GM21786 (cell line): Measurements from ENCODE around the gene PDZD7.
"Not testable (repeated sequence)": the region's sequence is repeated elsewhere in the genome, so short reads cannot be mapped to it uniquely, and the experiment has no call there.

Experiments used
- ATAC-seq: cut with Tn5 transposase; IDR thresholded peaks from one replicate; pipeline ENCODE4 v1.9.1; 2021; ENCODE audit not compliant: unreplicated experiment

The PDZD7 gene

DNA sequence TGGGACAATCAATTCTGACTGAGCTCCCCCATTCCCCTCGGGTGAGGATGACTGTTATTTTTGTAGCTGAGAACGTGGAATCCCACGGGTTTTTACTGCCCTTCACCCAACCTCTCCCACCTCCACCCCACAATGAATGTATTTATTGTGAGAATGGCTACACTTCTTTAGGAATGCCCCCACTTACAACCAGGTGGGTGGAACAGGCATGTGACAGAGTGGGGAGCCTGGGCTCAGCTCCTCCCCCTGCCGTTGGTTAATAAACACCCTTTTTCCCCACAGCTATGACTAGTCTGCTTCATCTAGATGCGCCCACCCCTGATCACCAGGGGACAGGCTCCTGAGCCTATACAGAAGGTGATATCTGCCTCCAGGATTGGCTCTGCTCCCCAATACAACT is 45.6 kb downstream of the PDZD7 start:
- no peak for ATAC-seq

- no peak for ATAC-seq
Measured at GRCh38 chr10:100984672-100985177, 46.2 kb downstream of the PDZD7 start.

- no peak for ATAC-seq
Measured at GRCh38 chr10:100983868-100984671, 46.9 kb downstream of the PDZD7 start.

GRCh38 chr10:100982916-100983830 is 47.8 kb downstream of the PDZD7 start:
- ATAC-seq, result no peak

DNA sequence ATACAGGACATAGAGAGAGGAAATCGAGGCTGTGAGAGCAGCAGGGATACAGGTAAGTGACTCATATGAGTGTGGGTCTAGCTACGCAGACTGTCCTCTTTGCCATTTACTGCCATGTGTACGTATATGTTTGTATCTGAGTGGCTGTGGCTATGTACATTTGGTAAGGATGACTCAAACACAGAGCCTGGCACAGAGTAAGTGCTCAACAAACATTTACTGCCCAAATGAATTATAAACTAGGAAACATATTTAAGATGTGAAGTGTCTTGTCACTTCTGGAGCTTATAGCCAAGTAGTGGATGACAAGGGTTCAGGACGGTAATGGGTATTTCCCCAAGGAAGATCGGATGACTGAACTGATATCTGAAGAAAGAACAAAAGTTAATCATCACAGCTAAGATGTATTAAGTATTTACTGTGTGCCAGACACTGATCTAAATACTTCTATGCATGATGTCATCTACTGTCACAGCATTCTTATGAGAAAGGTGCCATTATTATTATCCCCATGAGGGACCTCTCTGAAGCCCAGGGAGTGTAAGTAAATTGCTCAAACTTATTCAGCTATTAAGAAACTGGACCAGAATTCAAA is 49.7 kb downstream of the PDZD7 start:
- no peak for ATAC-seq

DNA sequence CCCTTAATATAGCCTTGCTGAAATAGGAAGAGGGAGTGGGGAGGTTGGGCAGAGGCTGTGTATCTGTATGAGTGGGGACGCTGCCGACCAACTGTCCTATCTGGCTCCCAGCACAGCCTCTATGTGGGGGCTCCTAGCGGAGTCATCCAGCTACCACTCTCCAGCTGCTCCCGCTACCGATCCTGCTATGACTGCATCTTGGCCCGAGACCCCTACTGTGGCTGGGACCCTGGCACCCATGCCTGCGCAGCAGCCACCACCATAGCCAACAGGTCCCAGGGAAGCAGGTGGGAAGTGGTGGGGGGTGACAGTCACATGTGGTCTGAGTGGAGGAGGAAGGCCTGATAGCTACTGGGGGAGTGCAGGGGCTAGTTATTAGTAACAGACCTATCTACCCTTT is 50.2 kb downstream of the PDZD7 start:
- no peak for ATAC-seq

DNA sequence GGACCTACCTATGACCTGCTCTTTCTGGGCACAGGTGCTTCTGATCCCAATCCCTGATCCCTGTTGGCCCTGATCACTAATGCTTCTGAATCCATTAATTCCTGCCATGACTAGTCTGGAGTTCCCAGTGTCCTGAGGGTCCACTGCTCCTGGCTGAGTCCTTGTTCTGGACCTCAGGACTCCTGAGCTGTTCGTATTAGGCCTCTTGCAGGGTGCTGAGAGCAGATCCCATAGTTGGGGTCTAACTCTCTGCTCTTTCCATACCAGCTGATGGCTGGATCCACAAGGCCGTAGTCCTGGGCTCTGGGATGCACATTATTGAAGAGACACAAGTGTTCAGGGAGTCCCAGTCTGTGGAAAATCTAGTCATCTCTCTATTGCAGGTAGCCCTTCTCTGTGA is 50.6 kb downstream of the PDZD7 start:
- no peak for ATAC-seq

DNA sequence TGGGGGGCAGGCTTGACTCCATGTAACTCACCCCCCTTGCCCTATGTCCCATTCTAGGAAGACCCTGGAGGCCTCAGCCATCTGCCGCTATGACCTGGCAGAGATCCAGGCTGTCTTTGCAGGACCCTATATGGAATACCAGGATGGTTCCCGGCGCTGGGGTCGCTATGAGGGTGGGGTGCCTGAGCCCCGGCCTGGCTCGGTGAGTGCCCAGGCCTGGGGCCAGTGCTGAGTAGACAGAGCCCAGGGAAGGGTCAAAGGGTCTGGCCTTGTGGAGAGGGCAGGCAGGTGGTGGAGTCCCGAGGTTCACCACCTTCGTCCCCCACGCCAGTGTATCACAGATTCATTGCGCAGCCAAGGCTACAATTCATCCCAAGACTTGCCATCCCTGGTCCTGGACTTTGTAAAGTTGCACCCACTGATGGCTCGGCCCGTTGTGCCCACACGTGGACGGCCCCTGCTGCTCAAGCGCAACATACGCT is 51.1 kb downstream of the PDZD7 start:
- no peak for ATAC-seq

- no peak for ATAC-seq
Measured at GRCh38 chr10:100978901-100979195, 52.1 kb downstream of the PDZD7 start.

GRCh38 chr10:100978121-100978900 is 52.6 kb downstream of the PDZD7 start:
- ATAC-seq, result no peak

DNA sequence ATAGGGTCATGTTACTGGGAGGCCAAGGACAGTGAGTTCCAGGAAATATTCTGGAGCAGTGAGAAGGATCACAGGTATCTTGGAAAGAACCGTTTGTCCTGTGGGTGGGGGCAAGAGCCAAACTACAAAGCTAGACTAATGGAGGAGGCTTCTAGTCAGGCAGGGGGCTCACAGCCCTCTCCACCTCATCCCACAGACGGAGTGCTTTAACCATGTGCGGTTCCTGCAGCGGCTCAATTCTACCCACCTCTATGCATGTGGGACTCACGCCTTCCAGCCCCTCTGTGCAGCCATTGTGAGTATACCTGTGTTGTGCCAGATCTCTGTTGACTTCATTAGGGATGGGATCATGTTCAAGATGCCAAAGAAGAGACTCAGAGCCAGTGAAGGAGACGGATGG is 53.5 kb downstream of the PDZD7 start:
- ATAC-seq, result no peak

DNA sequence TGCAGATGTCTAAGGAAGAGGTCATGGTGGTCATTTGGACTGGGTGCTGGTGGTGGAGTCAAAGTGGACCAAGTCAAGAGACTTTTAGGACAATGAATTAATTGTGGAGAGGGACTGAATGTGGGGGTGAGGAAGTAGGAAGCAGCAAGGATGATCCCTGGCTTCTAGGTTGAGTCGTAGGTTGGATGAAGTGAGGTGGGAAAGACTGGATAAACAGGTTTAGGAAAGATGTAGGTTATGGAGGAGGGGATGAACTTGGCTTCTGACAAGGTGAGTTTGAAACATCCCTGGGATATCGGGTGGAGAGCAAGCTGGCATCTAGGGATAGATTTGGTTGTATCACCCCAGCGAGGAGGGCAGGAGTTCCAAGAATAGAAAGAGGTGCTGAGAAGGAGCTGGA is 54.0 kb downstream of the PDZD7 start:
- ATAC-seq, result no peak

DNA sequence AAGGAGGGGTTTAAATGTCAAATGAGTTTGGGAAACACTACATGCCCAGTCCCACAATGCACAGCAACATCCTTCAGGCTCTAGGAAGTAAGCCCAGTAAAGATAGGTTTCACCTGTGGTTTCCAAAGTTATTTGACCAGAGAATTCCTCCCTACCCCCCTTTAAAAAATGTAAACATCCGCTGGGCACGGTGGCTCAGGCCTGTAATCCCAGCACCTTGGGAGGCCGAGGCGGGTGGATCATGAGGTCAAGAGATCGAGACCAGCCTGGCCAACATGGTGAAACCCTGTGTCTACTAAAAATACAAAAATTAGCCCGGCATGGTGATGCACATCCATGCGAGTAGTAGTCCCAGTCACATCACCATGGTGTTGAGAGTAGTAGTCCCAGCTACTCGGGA is 55.5 kb downstream of the PDZD7 start:
- not testable (repeated sequence) for ATAC-seq

DNA sequence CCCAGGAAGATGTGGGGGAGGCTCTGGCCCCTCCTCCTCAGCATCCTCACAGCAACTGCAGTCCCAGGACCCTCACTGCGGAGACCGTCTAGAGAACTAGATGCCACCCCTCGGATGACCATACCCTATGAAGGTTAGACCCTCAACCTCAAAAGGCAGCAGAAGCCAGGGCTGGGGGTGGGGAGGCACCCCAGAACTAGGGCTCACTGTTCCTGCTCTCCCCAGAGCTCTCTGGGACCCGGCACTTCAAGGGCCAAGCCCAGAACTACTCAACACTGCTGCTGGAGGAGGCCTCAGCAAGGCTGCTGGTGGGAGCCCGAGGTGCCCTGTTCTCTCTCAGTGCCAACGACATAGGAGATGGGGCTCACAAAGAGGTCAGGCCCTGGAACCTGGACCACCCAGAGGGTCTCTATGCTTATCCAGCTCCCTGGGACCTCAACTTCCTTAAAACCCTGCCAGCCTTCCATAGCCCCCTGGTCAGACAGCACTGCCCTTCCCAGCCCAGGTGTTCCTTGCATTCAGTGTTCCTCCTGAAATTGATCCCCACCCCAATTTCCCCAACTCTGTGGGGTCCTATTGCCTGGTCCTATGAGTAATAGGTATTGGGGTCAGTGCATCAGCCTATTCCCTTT is 57.9 kb downstream of the PDZD7 start:
- ATAC-seq, result no peak

GRCh38 chr10:100972115-100972903 is 58.6 kb downstream of the PDZD7 start:
- ATAC-seq, result no peak

DNA sequence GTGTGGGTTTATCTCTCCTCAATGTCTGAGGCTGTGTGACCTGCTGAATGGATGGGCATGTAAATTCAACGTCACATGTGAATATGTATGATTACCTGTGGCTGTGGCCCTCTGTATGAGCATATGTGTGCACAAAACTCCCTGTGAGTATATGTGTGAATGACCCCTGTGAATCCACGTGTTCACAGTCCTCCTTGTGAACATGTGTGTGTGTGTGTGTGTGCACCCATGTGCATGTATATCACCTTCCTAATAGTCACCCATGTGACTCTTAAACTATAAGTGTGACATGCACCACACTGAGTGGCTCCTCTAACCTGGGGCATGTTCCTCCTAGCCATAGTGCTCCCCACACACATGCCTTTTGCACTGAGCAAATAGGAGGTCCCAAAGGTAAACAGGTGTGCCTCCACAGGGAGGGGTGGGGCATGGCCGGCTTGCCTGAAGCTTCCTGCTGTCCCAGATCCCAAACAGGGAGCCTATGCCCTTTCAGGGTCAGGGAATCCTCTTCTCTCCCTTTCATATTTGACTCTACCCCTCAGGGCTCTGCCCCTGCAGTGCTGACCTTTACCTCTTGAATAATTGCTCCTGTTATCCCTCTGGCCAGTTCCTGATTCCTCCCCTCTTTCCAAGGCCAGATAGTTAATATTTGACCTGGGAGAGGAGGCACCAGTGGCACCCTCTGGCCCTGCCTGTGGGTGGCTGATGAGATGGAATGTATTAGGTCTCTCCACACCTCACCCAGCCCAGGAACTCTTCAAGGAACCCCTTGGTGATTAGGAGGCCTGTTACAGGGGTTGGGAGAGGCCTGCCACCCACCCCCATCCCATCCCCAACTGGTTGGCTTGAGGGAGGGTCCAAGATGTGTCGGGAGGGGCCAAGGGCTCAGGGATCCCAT is 59.8 kb downstream of the PDZD7 start:
- no peak for ATAC-seq

DNA sequence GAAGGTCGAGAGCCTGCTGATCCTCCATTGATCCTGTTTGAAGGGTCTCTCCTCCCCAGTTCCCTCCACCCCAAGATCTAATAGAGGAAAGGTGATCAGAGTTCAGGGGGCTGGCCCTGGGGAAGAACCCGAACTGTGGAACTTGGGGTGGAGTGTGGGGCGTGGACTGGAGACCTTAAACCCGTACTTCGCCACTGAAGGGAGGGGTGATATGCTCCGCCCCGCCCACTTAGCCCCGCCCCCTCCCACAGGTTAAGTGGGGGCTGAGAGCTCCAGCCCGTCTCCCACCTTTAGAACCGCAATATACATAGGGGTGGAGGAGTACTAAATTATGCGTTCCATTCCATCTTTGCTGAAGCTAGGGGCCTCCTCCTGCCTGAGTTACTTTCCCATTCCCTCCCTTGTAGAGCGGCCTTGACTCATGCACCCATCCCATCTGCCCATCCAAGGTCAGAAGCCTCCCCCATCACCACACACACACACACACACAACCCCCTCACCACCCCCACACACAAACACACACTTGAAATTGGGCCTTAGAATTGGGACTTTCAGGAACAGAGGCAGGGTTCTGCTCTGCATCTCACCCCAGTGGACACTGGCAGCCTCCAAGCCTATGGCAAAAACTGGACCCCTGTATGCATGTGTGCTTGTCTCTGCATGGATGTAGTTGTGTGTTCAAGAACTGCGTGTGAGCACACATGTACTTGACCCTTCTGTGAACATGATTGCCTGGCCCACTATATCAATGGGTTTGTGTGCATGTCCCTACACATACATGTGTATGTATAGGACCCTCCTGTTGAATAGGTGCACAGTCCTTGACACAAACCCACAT is 60.6 kb downstream of the PDZD7 start:
- no peak for ATAC-seq
